ENCODE results near the gene CAMK4. TPM values are rescaled to one million over a fixed set of nuclear protein-coding genes. Genes with fewer than 3 reads are reported as not detected.

CAMK4 gene
- total and polyA plus RNA-seq, 8 donors, result 1.0 to 18.3 (median 14.8) TPM

DNA sequence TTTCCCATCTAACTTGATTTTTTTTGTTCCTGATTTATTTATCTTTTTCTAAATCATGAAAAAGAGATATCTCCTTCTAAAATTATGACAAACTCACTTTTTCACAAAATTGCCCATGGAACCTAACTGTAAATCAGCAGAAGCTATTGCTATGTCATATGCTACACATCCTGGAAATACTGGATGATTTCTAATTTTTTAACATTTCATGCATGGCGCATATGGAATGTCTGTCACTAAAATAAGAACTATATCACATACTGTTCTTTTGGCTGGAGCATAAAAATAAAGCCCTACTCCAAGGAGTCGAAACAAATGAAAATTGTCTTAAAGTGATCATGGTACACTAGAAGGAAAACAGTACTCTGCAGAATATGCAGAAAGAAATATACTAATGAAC lies 60.6 kb downstream of the CAMK4 start:
- TF ChIP-seq, protein P1, sequence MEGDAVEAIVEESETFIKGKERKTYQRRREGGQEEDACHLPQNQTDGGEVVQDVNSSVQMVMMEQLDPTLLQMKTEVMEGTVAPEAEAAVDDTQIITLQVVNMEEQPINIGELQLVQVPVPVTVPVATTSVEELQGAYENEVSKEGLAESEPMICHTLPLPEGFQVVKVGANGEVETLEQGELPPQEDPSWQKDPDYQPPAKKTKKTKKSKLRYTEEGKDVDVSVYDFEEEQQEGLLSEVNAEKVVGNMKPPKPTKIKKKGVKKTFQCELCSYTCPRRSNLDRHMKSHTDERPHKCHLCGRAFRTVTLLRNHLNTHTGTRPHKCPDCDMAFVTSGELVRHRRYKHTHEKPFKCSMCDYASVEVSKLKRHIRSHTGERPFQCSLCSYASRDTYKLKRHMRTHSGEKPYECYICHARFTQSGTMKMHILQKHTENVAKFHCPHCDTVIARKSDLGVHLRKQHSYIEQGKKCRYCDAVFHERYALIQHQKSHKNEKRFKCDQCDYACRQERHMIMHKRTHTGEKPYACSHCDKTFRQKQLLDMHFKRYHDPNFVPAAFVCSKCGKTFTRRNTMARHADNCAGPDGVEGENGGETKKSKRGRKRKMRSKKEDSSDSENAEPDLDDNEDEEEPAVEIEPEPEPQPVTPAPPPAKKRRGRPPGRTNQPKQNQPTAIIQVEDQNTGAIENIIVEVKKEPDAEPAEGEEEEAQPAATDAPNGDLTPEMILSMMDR (IDR thresholded peaks at IDR 0.05), result no peak
- intact Hi-C loops (cut with DNase I), result no loop called here

DNA sequence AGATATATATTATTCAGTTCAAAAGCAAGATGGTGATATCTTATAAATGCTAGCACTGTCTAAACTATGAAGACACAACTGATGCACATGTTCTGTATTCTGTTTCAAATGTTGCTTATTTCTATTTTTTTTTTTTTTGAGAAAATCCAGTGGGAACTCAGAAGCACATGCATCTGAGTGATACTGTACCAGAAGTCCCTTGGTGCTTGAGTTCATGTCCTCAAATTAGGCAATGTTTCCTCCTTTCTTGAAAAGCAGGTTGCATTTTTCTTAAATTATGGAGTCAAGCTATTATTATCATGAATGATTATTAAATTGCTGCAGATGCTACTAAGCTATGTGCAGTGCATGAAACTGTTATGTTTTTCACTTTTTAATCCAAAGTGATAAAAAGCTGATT lies 70.4 kb downstream of the CAMK4 start:
- no peaks in the 10 kb centered on the region for H3K36me3 ChIP-seq
- H3K9me3 ChIP-seq, result peaks cover 0 to 4% of the 10 kb centered on the region in 2 donors
- H3K27me3 ChIP-seq, result no peaks in the 10 kb centered on the region
- TF ChIP-seq, protein P1 (IDR thresholded peaks at IDR 0.05), result no peak
- no peak overlapping the region for H3K4me3 ChIP-seq
- no peak for ATAC-seq
- DNase-seq, result no peak
- no peaks in the 10 kb centered on the region for H3K4me1 ChIP-seq
- H3K27ac ChIP-seq, result no peak overlapping the region
- intact Hi-C loops (cut with DNase I), result no loop called here

More for the DNA sequence above, 60.6 kb downstream of the CAMK4 start:
- no peak for DNase-seq
- Histone ChIP-seq H3K27me3 (no peaks in the 10 kb centered on the region), H3K4me3 (no peak overlapping the region), H3K4me1 (no peaks in the 10 kb centered on the region), H3K9me3 (no peaks in the 10 kb centered on the region), H3K27ac (no peak overlapping the region), H3K36me3 (no peaks in the 10 kb centered on the region)
- no peak for ATAC-seq

DNA sequence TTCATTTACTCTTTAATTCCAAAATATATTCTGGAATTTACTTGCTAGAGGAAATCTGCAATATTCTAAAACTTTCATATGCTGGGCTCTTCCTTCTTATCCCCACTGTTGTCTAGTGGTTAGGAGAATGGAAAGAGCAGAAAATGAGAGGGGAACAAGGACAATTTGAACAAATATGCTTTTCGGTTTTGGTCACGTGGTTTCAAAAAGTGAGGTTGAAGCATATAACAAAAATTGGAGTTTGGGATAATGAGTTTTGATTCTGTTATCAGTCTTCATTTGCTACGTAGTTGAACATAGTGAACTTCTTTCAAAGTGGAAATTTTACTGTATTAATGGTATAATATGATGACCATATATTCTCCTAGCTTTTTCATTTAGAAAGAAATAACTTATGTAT lies 71.5 kb downstream of the CAMK4 start:
- Histone ChIP-seq H3K9me3 (peaks cover 0 to 4% of the 10 kb centered on the region in 2 donors), H3K27me3 (no peaks in the 10 kb centered on the region), H3K36me3 (no peaks in the 10 kb centered on the region), H3K27ac (no peak overlapping the region), H3K4me3 (no peak overlapping the region), H3K4me1 (no peaks in the 10 kb centered on the region)
- DNase-seq (no peak), ATAC-seq (no peak)
- TF ChIP-seq, protein P1 (IDR thresholded peaks at IDR 0.05), result no peak
- intact Hi-C loops (cut with DNase I), result no loop called here

DNA sequence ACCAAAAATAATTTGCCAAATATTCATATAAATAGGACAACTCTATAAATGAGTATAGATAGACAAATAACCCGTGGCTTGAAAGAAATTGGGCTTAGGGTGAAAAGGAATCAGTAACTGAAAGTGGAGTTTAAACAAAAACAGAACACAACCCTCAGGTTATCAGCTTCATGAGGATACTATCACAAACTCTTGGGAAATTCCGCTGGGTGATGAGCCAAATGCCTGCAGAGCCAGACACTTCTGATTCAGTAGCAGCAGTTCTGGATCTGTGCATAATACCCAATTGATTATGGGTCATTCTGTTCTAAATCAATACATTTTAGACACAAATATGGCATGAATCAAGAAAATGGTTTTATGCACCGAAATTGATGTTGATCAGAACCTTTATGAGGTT lies 72.4 kb downstream of the CAMK4 start:
- intact Hi-C loops (cut with DNase I), result no loop called here
- ATAC-seq, result no peak
- TF ChIP-seq, protein P1 (IDR thresholded peaks at IDR 0.05), result no peak

DNA sequence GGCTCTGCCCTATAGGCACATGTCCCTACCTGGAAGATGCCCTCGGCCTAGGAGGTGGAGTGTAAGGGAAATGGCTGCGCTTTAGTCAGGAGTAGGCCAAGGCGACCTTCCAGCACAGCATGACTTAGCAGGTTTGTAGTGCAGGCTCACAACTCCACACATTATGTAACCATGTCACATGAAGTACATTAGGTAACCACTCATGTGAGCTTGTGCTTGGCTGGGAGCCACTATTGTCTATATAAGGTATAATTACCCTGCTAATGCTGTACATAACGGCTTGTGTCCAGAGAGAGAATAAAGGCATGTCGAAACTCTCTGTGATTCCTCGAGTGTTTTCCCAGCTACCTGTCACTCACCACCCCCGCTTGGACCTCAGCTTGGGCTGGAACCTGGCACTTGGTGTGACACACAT lies 74.9 kb downstream of the CAMK4 start:
- Histone ChIP-seq H3K27me3 (no peaks in the 10 kb centered on the region), H3K36me3 (no peaks in the 10 kb centered on the region), H3K27ac (no peak overlapping the region), H3K4me3 (no peak overlapping the region), H3K9me3 (peaks cover 0 to 4% of the 10 kb centered on the region in 2 donors), H3K4me1 (no peaks in the 10 kb centered on the region)
- TF ChIP-seq, protein P1 (IDR thresholded peaks at IDR 0.05), result no peak
- intact Hi-C loops (cut with DNase I), result no loop called here
- no peak for DNase-seq
- no peak for ATAC-seq

More for the DNA sequence above, 72.4 kb downstream of the CAMK4 start:
- H3K27me3 ChIP-seq, result no peaks in the 10 kb centered on the region
- peaks cover 0 to 4% of the 10 kb centered on the region in 2 donors for H3K9me3 ChIP-seq
- H3K4me3 ChIP-seq, result no peak overlapping the region
- no peak overlapping the region for H3K27ac ChIP-seq
- no peaks in the 10 kb centered on the region for H3K4me1 ChIP-seq
- H3K36me3 ChIP-seq, result no peaks in the 10 kb centered on the region
- DNase-seq, result no peak
